Keratinocyte (primary cell): Measurements from ENCODE around the gene ADCY7. TPM values are rescaled to one million over a fixed set of nuclear protein-coding genes. Genes with fewer than 3 reads are reported as not detected.

Experiments used
- DNase-seq: peaks from one replicate; pipeline ENCODE4 v3.0.0-alpha.2; 2011; ENCODE audit warnings: low read depth, missing footprints, low spot score
- FAIRE-seq: peaks from 2 replicates; lab custom pipeline; 2011; peaks lifted over from hg19 to GRCh38; lab: Jason Lieb, UNC
- H2AFZ ChIP-seq: 2 replicates; pipeline ENCODE4 v1.6.0; 2012; ENCODE audit warnings: low read length, control low read depth, inconsistent platforms; ENCODE audit not compliant: control insufficient read depth
- H3K27ac ChIP-seq: 2 replicates; pipeline ENCODE4 v1.5.1; 2011; ENCODE audit warnings: low read length; ENCODE audit not compliant: control insufficient read depth, insufficient read depth
- H3K27me3 ChIP-seq: 3 replicates; pipeline ENCODE4 v1.6.0; 2011; ENCODE audit warnings: low read length; ENCODE audit not compliant: control insufficient read depth, insufficient read depth; ENCODE audit errors: extremely low read depth
- H3K36me3 ChIP-seq, 2 experiments: 2 replicates in 1 of 2; 3 replicates in 1 of 2; pipeline ENCODE4 v1.5.1; 2011; ENCODE audit warnings: low read length in 2 of 2, mild to moderate bottlenecking in 1 of 2; ENCODE audit not compliant: control insufficient read depth in 2 of 2, insufficient read depth in 2 of 2; ENCODE audit errors: extremely low read depth in 1 of 2
- H3K4me1 ChIP-seq: 3 replicates; pipeline ENCODE4 v1.5.1; 2011; ENCODE audit warnings: low read length; ENCODE audit not compliant: control insufficient read depth, insufficient read depth; ENCODE audit errors: extremely low read depth
- H3K4me2 ChIP-seq: 3 replicates; pipeline ENCODE4 v1.6.0; 2011; ENCODE audit warnings: low read depth, low read length; ENCODE audit not compliant: control insufficient read depth, insufficient read depth; ENCODE audit errors: extremely low read depth
- H3K4me3 ChIP-seq, 3 experiments: fragments of 200-600 bp in 1 of 3; sonication (generic) in 1 of 3; 2 replicates in 2 of 3; 3 replicates in 1 of 3; pipeline ENCODE4 v1.5.1; 2011 to 2016; ENCODE audit warnings: low read length in 3 of 3, mild to moderate bottlenecking in 3 of 3, control low read depth in 2 of 3, inconsistent platforms in 1 of 3, low read depth in 1 of 3, mixed read lengths in 1 of 3, mixed run types in 1 of 3, moderate library complexity in 1 of 3; ENCODE audit not compliant: control insufficient read depth in 2 of 3, insufficient read depth in 2 of 3; ENCODE audit errors: extremely low read depth in 1 of 3
- H3K79me2 ChIP-seq: 2 replicates; pipeline ENCODE4 v1.6.0; 2012; ENCODE audit warnings: low read length; ENCODE audit not compliant: control insufficient read depth, insufficient read depth
- H3K9ac ChIP-seq: 3 replicates; pipeline ENCODE4 v1.6.0; 2011; ENCODE audit warnings: low read length; ENCODE audit not compliant: control insufficient read depth, insufficient read depth; ENCODE audit errors: extremely low read depth
- H3K9me1 ChIP-seq: 3 replicates; pipeline ENCODE4 v1.6.0; 2011; ENCODE audit warnings: low read length; ENCODE audit not compliant: control insufficient read depth, insufficient read depth; ENCODE audit errors: extremely low read depth
- H3K9me3 ChIP-seq: 2 replicates; pipeline ENCODE4 v1.5.1; 2012; ENCODE audit warnings: low read depth, low read length; ENCODE audit not compliant: control insufficient read depth
- H4K20me1 ChIP-seq: 3 replicates; pipeline ENCODE4 v1.6.0; 2011; ENCODE audit warnings: low read length; ENCODE audit not compliant: control insufficient read depth, insufficient read depth; ENCODE audit errors: extremely low read depth
- EZH2 ChIP-seq: IDR thresholded peaks from one replicate; pipeline ENCODE4 v1.6.1; 2012; ENCODE audit warnings: inconsistent platforms, mild to moderate bottlenecking, low read length, moderate library complexity
- dilution Hi-C: fragments of 300-500 bp; cut with MboI; formaldehyde crosslinking; loops from one replicate; pipeline ENCODE4 v1.7.0; 2020; ENCODE audit warnings: low sequenced_read_pairs; ENCODE audit not compliant: extremely low pct_ligation_motif_present
- polyA plus RNA-seq, 5 experiments: library from polyadenylated mRNA; depleted of rRNA in 3 of 5; stranded (reverse) in 3 of 5; stranded (forward) in 1 of 5; unstranded in 1 of 5; fragments of >200 nt; gene quantifications; 1 replicate in 1 of 5; 2 replicates in 3 of 5; 3 replicates in 1 of 5; pipeline versions ENCODE4 v1.2.1 to v1.2.3, GENCODE V29; 2011 to 2012; ENCODE audit warnings: missing spikeins in 2 of 5, low read depth in 1 of 5, low replicate concordance in 1 of 5
- TF ChIP-seq, protein P1 (sequence below), 3 experiments: IDR thresholded peaks in 1 of 3; conservative IDR thresholded peaks in 1 of 3; optimal IDR thresholded peaks in 1 of 3; 2 replicates in 2 of 3; 3 replicates in 1 of 3; pipeline versions ENCODE3 to v1.5.1; 2011; ENCODE audit warnings: low read length in 3 of 3, mild to moderate bottlenecking in 3 of 3, moderate library complexity in 2 of 3, control low read depth in 1 of 3, inconsistent platforms in 1 of 3; ENCODE audit not compliant: insufficient read depth in 2 of 3; ENCODE audit errors: extremely low read depth in 1 of 3

ADCY7 gene
- polyA plus RNA-seq, 1 donor (not counting 4 experiments of a cell fraction or from before 2014, with no cell fraction given) = 5.1 TPM

DNA sequence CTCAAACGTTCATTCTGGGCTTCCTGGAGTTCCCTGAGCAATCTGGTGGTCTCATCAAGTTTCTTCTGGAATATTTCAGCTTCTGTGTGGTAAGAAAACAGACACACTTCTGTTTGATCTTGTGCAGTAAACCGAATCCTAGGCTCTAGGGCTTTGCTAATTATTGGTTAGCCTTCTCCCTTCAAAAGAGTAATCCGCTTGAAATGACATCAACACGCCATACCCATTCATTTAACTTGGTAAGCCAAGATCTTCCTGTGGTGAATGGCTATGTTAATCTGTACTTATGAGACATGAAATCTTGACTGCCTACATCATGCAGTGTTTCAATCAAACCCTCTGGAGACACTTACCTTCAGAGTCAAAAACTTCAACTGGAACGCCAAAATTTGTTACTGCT, 54.0 kb downstream of the ADCY7 start:
- H3K9me3 ChIP-seq = no peaks in the 10 kb centered on the region
- no peaks in the 10 kb centered on the region for H3K27me3 ChIP-seq
- peaks cover 36 to 47% of the 10 kb centered on the region in 2 experiments for H3K36me3 ChIP-seq
- dilution Hi-C loops = no loop called here
- DNase-seq = no peak
- H3K9ac ChIP-seq = no peak overlapping the region
- no peaks in the 10 kb centered on the region for H3K4me1 ChIP-seq
- no peak for FAIRE-seq
- no peaks in the 10 kb centered on the region for H4K20me1 ChIP-seq
- H3K4me3 ChIP-seq = no peak overlapping the region
- TF ChIP-seq, protein P1, sequence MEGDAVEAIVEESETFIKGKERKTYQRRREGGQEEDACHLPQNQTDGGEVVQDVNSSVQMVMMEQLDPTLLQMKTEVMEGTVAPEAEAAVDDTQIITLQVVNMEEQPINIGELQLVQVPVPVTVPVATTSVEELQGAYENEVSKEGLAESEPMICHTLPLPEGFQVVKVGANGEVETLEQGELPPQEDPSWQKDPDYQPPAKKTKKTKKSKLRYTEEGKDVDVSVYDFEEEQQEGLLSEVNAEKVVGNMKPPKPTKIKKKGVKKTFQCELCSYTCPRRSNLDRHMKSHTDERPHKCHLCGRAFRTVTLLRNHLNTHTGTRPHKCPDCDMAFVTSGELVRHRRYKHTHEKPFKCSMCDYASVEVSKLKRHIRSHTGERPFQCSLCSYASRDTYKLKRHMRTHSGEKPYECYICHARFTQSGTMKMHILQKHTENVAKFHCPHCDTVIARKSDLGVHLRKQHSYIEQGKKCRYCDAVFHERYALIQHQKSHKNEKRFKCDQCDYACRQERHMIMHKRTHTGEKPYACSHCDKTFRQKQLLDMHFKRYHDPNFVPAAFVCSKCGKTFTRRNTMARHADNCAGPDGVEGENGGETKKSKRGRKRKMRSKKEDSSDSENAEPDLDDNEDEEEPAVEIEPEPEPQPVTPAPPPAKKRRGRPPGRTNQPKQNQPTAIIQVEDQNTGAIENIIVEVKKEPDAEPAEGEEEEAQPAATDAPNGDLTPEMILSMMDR (optimal IDR thresholded peaks at IDR 0.05 in 1 of 3, IDR thresholded peaks at IDR 0.05 in 1 of 3, conservative IDR thresholded peaks at IDR 0.05 in 1 of 3; ENCODE audit: extremely low read depth in 1 of 3, insufficient read depth in 2 of 3, low read length in 3 of 3) = no peak
- no peak for TF ChIP-seq EZH2
- H2AFZ ChIP-seq = no peak overlapping the region
- H3K79me2 ChIP-seq = no peaks in the 10 kb centered on the region
- H3K27ac ChIP-seq = no peak overlapping the region
- no peak overlapping the region for H3K4me2 ChIP-seq
- no peaks in the 10 kb centered on the region for H3K9me1 ChIP-seq

DNA sequence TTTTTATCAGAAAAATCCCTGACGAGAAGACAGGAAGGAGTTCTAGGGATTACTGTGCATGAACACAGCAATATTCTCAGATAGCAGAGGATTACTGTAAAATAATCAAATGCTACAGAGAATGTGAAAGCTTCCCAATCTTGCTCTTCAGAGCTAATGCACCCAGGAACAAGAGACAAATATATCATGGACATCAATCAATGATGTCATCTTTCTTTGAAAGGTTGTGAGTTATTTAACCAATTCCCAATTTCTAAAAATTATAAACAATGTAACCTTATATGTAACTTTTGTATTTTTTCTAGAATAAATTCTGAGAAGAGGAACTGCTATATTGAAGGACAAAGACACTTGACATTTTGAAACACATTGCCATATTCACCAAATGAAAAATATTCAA, 56.0 kb downstream of the ADCY7 start:
- FAIRE-seq (no peak), DNase-seq (no peak)
- Histone ChIP-seq H3K9ac (no peak overlapping the region), H3K9me1 (no peaks in the 10 kb centered on the region), H3K4me3 (no peak overlapping the region), H3K27ac (no peak overlapping the region), H3K9me3 (no peaks in the 10 kb centered on the region), H2AFZ (no peak overlapping the region), H4K20me1 (peaks cover 2% of the 10 kb centered on the region), H3K36me3 (peaks cover 26 to 47% of the 10 kb centered on the region in 2 experiments), H3K4me1 (no peaks in the 10 kb centered on the region), H3K4me2 (no peak overlapping the region), H3K79me2 (no peaks in the 10 kb centered on the region), H3K27me3 (no peaks in the 10 kb centered on the region)
- TF ChIP-seq EZH2 = no peak
- TF ChIP-seq, protein P1 (optimal IDR thresholded peaks at IDR 0.05 in 1 of 3, IDR thresholded peaks at IDR 0.05 in 1 of 3, conservative IDR thresholded peaks at IDR 0.05 in 1 of 3; ENCODE audit: extremely low read depth in 1 of 3, insufficient read depth in 2 of 3, low read length in 3 of 3) = no peak
- dilution Hi-C loops = no loop called here
